IMR-90 (cell line): ENCODE measurements around the gene PPP1R15A. TPM values are rescaled to one million over a fixed set of nuclear protein-coding genes. Genes with fewer than 3 reads are reported as not detected.

Experiments used
- ATAC-seq: fragments of 200-7000 bp; cut with Tn5 transposase; 2 replicates; pipeline ENCODE4 v1.9.1; 2020; ENCODE audit warnings: low read depth, mild to moderate bottlenecking, moderate library complexity
- BruUV-seq: library from RNA; stranded (reverse); fragments of 400-500 nt; replicated peaks from 2 replicates; lab custom pipeline; 2021; lab: Mats Ljungman, UMichigan
- CTCF ChIA-PET: fragments of 300-600 bp; formaldehyde crosslinking; extraction: SDS; loops from one replicate; lab custom pipeline; 2021; ENCODE audit warnings: antibody characterized with exemption; lab: Yijun Ruan, JAX
- POLR2A ChIA-PET: fragments of 300-600 bp; sonication (Branson Sonifier 250); formaldehyde crosslinking; loops from one replicate; lab custom pipeline; 2022; ENCODE audit warnings: antibody characterized with exemption; ENCODE audit not compliant: unreplicated experiment; lab: Charles Lee
- DNase-seq: peaks from one replicate; pipeline ENCODE4 v3.0.0; 2013
- H2AFZ ChIP-seq: replicated peaks from 2 replicates; pipeline ENCODE3; 2013; ENCODE audit warnings: low read length, mild to moderate bottlenecking; ENCODE audit not compliant: poor library complexity
- H2AK5ac ChIP-seq: 2 replicates; pipeline ENCODE4 v1.6.1; 2013; ENCODE audit warnings: low read depth, low read length, inconsistent platforms
- H2AK9ac ChIP-seq: replicated peaks from 2 replicates; pipeline ENCODE3; 2013; ENCODE audit warnings: mild to moderate bottlenecking, low read depth, low read length, moderate library complexity; ENCODE audit not compliant: poor library complexity
- H2BK120ac ChIP-seq: 2 replicates; pipeline ENCODE4 v1.6.1; 2013; ENCODE audit warnings: low read depth, low read length, inconsistent platforms
- H2BK15ac ChIP-seq: 3 replicates; pipeline ENCODE4 v1.6.1; 2013; ENCODE audit warnings: low read depth, low read length, inconsistent platforms
- H2BK20ac ChIP-seq: 2 replicates; pipeline ENCODE4 v1.6.1; 2013; ENCODE audit warnings: low read depth, mild to moderate bottlenecking, inconsistent platforms, low read length, moderate library complexity
- H2BK5ac ChIP-seq: 2 replicates; pipeline ENCODE4 v1.6.1; 2013; ENCODE audit warnings: mild to moderate bottlenecking, low read depth, low read length, inconsistent platforms; ENCODE audit not compliant: poor library complexity, severe bottlenecking
- H3K14ac ChIP-seq: replicated peaks from 2 replicates; pipeline ENCODE4 v1.6.1; 2013; ENCODE audit warnings: low read depth, low read length, inconsistent platforms
- H3K18ac ChIP-seq: 2 replicates; pipeline ENCODE4 v1.6.1; 2013; ENCODE audit warnings: low read depth, low read length, control low read depth
- H3K23ac ChIP-seq: 2 replicates; pipeline ENCODE4 v1.6.1; 2013; ENCODE audit warnings: low read depth, low read length, inconsistent platforms
- H3K27ac ChIP-seq: 2 replicates; pipeline ENCODE4 v1.5.1; 2013; ENCODE audit warnings: mild to moderate bottlenecking, control low read depth, low read length; ENCODE audit not compliant: insufficient read depth
- H3K27me3 ChIP-seq: 2 replicates; pipeline ENCODE4 v1.6.1; 2013; ENCODE audit warnings: low read length; ENCODE audit not compliant: control insufficient read depth, insufficient read depth
- H3K36me3 ChIP-seq: 2 replicates; pipeline ENCODE4 v1.6.1; 2013; ENCODE audit warnings: low read length, mixed read lengths; ENCODE audit not compliant: control insufficient read depth, insufficient read depth
- H3K4ac ChIP-seq: 2 replicates; pipeline ENCODE4 v1.6.1; 2013; ENCODE audit warnings: low read depth, low read length, inconsistent platforms
- H3K4me1 ChIP-seq: 2 replicates; pipeline ENCODE4 v1.6.1; 2013; ENCODE audit warnings: low read length, mixed read lengths; ENCODE audit not compliant: control insufficient read depth, insufficient read depth
- H3K4me2 ChIP-seq: 2 replicates; pipeline ENCODE4 v1.6.1; 2013; ENCODE audit warnings: low read depth, mild to moderate bottlenecking, control low read depth, low read length, moderate library complexity
- H3K4me3 ChIP-seq: 2 replicates; pipeline ENCODE4 v1.5.1; 2013; ENCODE audit warnings: low read depth, mild to moderate bottlenecking, control low read depth, low read length, moderate library complexity; ENCODE audit not compliant: insufficient read depth
- H3K56ac ChIP-seq: 2 replicates; pipeline ENCODE4 v1.6.1; 2013; ENCODE audit warnings: low read length, inconsistent platforms; ENCODE audit not compliant: insufficient read depth; ENCODE audit errors: extremely low read depth
- H3K79me1 ChIP-seq, 2 experiments: 2 replicates each; pipeline ENCODE4 v1.6.1; 2013; ENCODE audit warnings: low read length in 2 of 2, inconsistent platforms in 1 of 2, low read depth in 1 of 2
- H3K9ac ChIP-seq: 2 replicates; pipeline ENCODE4 v1.6.1; 2013; ENCODE audit warnings: low read depth, low read length, control low read depth
- H3K9me1 ChIP-seq: 2 replicates; pipeline ENCODE4 v1.6.1; 2013; ENCODE audit warnings: low read length, inconsistent platforms; ENCODE audit not compliant: insufficient read depth
- H3K9me3 ChIP-seq: 2 replicates; pipeline ENCODE4 v1.6.1; 2013; ENCODE audit warnings: low read length; ENCODE audit not compliant: control insufficient read depth, insufficient read depth
- H4K20me1 ChIP-seq: 2 replicates; pipeline ENCODE4 v1.6.1; 2013; ENCODE audit warnings: low read length, inconsistent platforms; ENCODE audit not compliant: insufficient read depth
- H4K5ac ChIP-seq: 2 replicates; pipeline ENCODE4 v1.6.1; 2013; ENCODE audit warnings: mild to moderate bottlenecking, low read depth, low read length, control low read depth
- H4K8ac ChIP-seq, 2 experiments: 2 replicates each; pipeline ENCODE4 v1.6.1; 2013; ENCODE audit warnings: low read depth in 2 of 2, low read length in 2 of 2, control low read depth in 1 of 2, inconsistent platforms in 1 of 2
- H4K91ac ChIP-seq: 2 replicates; pipeline ENCODE4 v1.6.1; 2013; ENCODE audit warnings: low read depth, low read length, inconsistent platforms; ENCODE audit not compliant: insufficient read depth
- CTCF ChIP-seq: conservative IDR thresholded peaks from 2 replicates; pipeline ENCODE4 v1.5.1; 2012; ENCODE audit warnings: mild to moderate bottlenecking, low read depth, low read length, improper control_type of control experiment
- MAZ ChIP-seq: IDR thresholded peaks from 2 replicates; pipeline ENCODE4 v1.6.1; 2012; ENCODE audit warnings: low read depth, mild to moderate bottlenecking, low read length, improper control_type of control experiment, moderate library complexity, borderline replicate concordance
- NFE2L2 ChIP-seq: fragments of 150-350 bp; IDR thresholded peaks from 2 replicates; pipeline ENCODE4 v1.6.1; 2016; ENCODE audit warnings: low read depth, mild to moderate bottlenecking, low read length
- RCOR1 ChIP-seq: IDR thresholded peaks from 2 replicates; pipeline ENCODE4 v1.6.1; 2012; ENCODE audit warnings: mild to moderate bottlenecking, low read length, improper control_type of control experiment; ENCODE audit not compliant: insufficient replicate concordance
- RFX5 ChIP-seq: IDR thresholded peaks from 2 replicates; pipeline ENCODE4 v1.8.0; 2012; ENCODE audit warnings: low read depth, mild to moderate bottlenecking, low read length, moderate library complexity
- WGBS, 2 experiments: methylation state at CpG; one replicate each; pipeline versions ENCODE4 v1.1.5 to v1.1.7; 2013; ENCODE audit warnings: missing lambda C conversion rate in 2 of 2; ENCODE audit not compliant: insufficient read length in 1 of 2; ENCODE audit errors: extremely low coverage in 2 of 2; 5-methylcytosine and 5-hydroxymethylcytosine counted together
- dilution Hi-C: fragments of 300-500 bp; cut with HindIII; formaldehyde crosslinking; loops from one replicate; pipeline ENCODE4 v1.14.3; 2018; ENCODE audit warnings: low sequenced_read_pairs; ENCODE audit not compliant: unreplicated experiment
- in situ Hi-C: fragments of 300-500 bp; cut with MboI; formaldehyde crosslinking; loops from 3 replicates; pipeline ENCODE4 v1.14.3; 2019; ENCODE audit warnings: low sequenced_read_pairs, inconsistent platforms, mixed read lengths
- intact Hi-C: fragments of 100-400 bp; cut with micrococcal nuclease; formaldehyde crosslinking; loops from 2 replicates; pipeline ENCODE4 v1.10.0; 2022
- polyA plus RNA-seq, 3 experiments: library from polyadenylated mRNA; depleted of rRNA; stranded (reverse); fragments of >200 nt; gene quantifications; 2 replicates each; pipeline ENCODE4 v1.2.3, GENCODE V29; 2012; ENCODE audit warnings: low replicate concordance in 1 of 3
- total RNA-seq: library from RNA; depleted of rRNA; stranded (reverse); fragments of >200 nt; gene quantifications from 2 replicates; pipeline ENCODE4 v1.2.3, GENCODE V29; 2012

PPP1R15A gene
- total and polyA plus RNA-seq, 2 of the 4 experiments (the other 2 are of a cell fraction), result 26.7 to 87.7 TPM

- no peak overlapping the region for H4K91ac ChIP-seq
- no peak overlapping the region for H4K8ac ChIP-seq
- no peak overlapping the region for H3K9ac ChIP-seq
- dilution Hi-C loops (loop anchor here (10.0 kb wide), 1 partner anchor 49 kb away; no protein-coding TSS in a partner anchor), in situ Hi-C loops (no loop called here), intact Hi-C loops (no loop called here)
- no peak overlapping the region for H3K27ac ChIP-seq
- H3K23ac ChIP-seq, result no peak overlapping the region
- no peaks in the 10 kb centered on the region for H4K20me1 ChIP-seq
- H3K14ac ChIP-seq, result no peak overlapping the region
- no peak overlapping the region for H3K4me3 ChIP-seq
- no TSS peak for BruUV-seq
- ATAC-seq, result no peak
- H3K18ac ChIP-seq, result no peak overlapping the region
- no peaks in the 10 kb centered on the region for H3K4me1 ChIP-seq
- H3K9me3 ChIP-seq, result no peaks in the 10 kb centered on the region
- no peaks in the 10 kb centered on the region for H3K79me1 ChIP-seq
- H3K36me3 ChIP-seq, result peaks cover 19% of the 10 kb centered on the region
- H3K56ac ChIP-seq, result no peak overlapping the region
- no peak overlapping the region for H2BK5ac ChIP-seq
- POLR2A ChIA-PET, result no interaction called here
- DNase-seq, result no peak
- WGBS, 2 experiments, result 93% methylated on average over 7 of the region's 8 CpGs; no CpG with 5 or more reads in 1 of the 2 experiments
- CTCF ChIA-PET, result no interaction called here
- H2BK120ac ChIP-seq, result no peak overlapping the region
- no peak overlapping the region for H3K4me2 ChIP-seq
- H2AK5ac ChIP-seq, result no peak overlapping the region
- H3K9me1 ChIP-seq, result no peaks in the 10 kb centered on the region
- no peak for TF ChIP-seq NFE2L2
- no peak for TF ChIP-seq MAZ
- no peak for TF ChIP-seq RCOR1
- TF ChIP-seq CTCF, result no peak
- no peak for TF ChIP-seq RFX5
- H3K4ac ChIP-seq, result no peak overlapping the region
- H2AFZ ChIP-seq, result no peak overlapping the region
- no peak overlapping the region for H2BK15ac ChIP-seq
- no peak overlapping the region for H4K5ac ChIP-seq
- H2BK20ac ChIP-seq, result no peak overlapping the region
- no peaks in the 10 kb centered on the region for H3K27me3 ChIP-seq
- no peak overlapping the region for H2AK9ac ChIP-seq
Measured at GRCh38 chr19:48853483-48853882, 18.7 kb upstream of the PPP1R15A start.
